ENCODE results near the gene IQCE.
A peak's percentile ranks its signal among the peaks of the same experiment; 100 is the strongest.

DNA sequence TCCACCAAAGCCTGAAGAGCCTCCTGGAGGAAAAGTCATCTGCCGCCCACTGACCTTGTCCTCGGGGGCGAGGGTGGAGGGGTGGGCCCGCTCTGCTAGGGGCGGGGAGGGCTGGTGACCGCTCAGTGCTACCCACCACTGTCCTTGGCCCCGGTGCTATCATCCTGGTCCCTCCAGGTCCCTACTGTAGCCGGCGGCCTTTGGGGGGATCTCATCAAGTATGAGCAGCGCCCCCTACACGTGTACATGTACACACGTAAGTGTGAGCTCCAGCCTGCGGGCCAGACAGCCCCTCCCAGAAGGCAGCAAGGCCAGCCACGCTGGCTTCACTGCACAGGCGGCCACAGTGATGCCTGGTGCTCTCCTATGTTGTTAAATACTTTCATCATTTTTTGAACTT lies 92.6 kb downstream of the IQCE start:
- no peak for TF ChIP-seq MAX (IDR thresholded peaks at IDR 0.05)
- TF ChIP-seq EZH2 (IDR thresholded peaks at IDR 0.05): no peak
- TF ChIP-seq CTCF (IDR thresholded peaks at IDR 0.05 in 2 of 3, conservative IDR thresholded peaks at IDR 0.05 in 1 of 3; ENCODE audit: borderline replicate concordance in 1 of 3, insufficient read depth in 1 of 3, low read depth in 2 of 3, low read length in 2 of 3): peak in 2 of 3 experiments; percentile 23; a peak in 2 of 6 replicates
